GM18498 (cell line): ENCODE results near the gene GPR158.
"Not testable (repeated sequence)": the region's sequence is repeated elsewhere in the genome, so short reads cannot be mapped to it uniquely, and the experiment has no call there.

ENCODE experiments used
- ATAC-seq: cut with Tn5 transposase; IDR thresholded peaks from one replicate; pipeline ENCODE4 v1.9.1; 2021; ENCODE audit warnings: mild to moderate bottlenecking, moderate library complexity; ENCODE audit not compliant: unreplicated experiment

GPR158 gene

GRCh38 chr10:25300073-25300472, 125.3 kb downstream of the GPR158 start:
- ATAC-seq: no peak

- ATAC-seq: no peak
These were observed 129.8 kb downstream of the GPR158 start for GRCh38 chr10:25304606-25305005.

DNA sequence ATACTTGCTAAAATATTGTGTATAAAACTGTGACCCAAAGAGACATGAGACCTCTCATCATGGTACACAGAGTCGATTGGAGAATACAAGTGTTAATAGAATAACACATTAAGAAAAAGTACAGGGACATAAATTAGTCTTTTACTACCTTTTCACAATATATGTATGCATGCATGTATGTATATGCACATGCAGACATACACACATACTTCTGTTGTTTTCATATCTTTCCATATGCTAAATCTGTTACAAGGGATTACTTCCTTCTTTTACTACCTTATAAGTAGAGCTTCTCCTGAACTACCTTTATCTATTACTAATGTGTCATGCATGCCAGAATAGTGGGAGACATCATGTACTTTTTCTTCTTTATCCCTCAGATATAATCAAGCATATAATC, 131.6 kb downstream of the GPR158 start:
- no peak for ATAC-seq

- no peak for ATAC-seq
These were observed 133.5 kb downstream of the GPR158 start for GRCh38 chr10:25308278-25308677.

DNA sequence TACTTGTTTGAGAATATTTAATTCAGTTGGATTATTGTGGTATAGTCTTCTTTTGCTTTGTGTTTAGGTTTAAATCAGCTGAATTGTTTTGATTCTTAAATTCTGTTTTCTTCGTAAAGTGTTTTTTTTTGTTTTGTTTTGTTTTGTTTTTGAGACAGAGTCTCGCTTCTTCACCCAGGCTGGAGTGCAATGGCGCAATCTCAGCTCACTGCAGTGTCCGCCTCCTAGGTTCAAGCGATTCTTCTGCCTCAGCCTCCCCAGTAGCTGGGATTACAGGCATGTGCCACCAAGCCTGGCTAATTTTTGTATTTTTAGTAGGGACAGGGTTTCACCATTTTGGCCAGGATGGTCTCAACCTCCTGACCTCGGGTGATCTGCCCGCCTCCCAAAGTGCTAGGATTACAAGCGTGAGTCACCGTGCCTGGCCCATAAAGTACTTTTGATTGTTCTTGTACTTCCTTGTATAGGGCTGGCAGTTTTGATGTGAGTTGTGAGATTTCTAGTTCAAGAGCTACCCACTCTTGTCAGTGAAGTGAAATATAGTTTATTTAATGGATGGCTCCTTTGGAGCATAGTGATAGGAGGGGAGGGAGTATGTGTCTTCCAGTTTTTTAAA, 142.9 kb downstream of the GPR158 start:
- not testable (repeated sequence) for ATAC-seq

GRCh38 chr10:25327273-25327672, 152.5 kb downstream of the GPR158 start:
- ATAC-seq: no peak

DNA sequence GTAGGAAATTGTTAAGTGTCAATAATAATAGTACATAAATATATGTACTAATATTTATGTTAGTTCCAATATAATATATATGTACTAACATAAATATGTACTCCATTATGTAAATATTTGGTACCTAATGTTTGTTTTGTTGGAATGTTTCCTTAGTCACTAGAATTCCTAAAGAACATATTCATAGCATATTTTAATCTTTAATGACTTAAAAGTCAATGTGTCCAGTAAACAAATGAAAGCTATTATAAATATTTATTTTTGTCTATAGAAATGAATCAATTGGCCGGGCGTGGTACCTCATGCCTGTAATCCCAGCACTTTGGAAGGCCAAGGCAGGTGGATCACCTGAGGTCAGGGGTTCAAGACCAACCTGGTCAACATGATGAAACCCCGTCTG, 153.6 kb downstream of the GPR158 start:
- ATAC-seq: no peak

DNA sequence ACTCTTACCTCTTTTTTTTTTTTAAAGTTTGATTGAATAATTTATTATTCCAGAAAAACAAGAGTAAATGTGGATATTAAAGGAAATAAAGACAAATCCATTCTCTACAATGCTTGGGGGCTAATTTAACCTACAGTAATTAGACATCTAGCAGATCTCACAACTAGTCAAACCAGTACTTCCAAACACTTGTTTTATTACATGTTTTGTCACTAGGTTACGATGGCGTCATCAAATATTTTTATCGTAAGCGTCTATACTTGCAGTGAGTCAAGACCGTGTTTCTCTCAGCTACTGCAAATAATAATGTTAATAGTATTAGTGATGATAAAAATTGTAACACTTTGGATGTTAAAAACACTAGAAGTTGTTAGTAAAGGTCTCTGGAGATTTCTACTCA, 154.8 kb downstream of the GPR158 start:
- not testable (repeated sequence) for ATAC-seq

DNA sequence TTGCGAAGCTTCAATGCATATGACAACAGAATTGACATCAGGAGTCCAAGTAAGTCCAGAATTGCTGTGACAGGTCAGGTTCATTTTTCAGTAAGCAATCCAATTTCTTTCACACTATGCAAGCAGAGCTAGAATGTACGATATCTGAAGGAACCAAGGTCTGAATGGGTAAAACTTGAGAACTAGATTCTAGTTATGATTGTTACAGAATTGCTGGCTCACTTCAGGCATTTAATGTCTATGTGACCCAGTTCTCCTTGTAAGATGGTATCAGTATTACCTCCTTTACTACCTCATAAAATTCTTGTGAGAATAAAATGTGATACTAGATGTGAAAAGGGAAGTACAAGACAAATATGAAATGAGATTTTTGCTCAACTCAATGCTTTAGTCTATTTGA, 159.6 kb downstream of the GPR158 start:
- no peak for ATAC-seq

- no peak for ATAC-seq
These were observed 161.5 kb downstream of the GPR158 start for GRCh38 chr10:25336330-25336729.

GRCh38 chr10:25338271-25338670, 163.5 kb downstream of the GPR158 start:
- no peak for ATAC-seq

DNA sequence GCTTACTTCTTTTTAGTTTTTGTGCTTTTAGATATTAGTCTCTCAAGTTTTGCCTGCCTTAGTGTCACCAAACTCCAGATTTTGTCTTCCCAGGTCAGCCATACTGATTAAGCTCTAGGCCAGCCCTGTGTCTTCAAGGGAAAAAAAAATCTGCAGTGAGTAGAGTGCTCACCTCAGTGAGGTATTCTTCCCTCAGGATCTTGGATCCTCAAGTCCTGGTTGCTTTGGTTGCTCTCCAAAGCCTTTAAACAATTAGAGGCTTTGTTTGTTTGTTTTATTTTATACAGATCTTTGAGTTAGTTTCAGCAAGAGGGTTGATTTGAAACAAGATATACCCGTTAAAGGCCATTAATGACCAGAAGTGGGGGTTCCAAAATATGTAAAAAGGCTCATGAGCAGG, 165.2 kb downstream of the GPR158 start:
- no peak for ATAC-seq

GRCh38 chr10:25349520-25349919, 174.7 kb downstream of the GPR158 start:
- no peak for ATAC-seq

DNA sequence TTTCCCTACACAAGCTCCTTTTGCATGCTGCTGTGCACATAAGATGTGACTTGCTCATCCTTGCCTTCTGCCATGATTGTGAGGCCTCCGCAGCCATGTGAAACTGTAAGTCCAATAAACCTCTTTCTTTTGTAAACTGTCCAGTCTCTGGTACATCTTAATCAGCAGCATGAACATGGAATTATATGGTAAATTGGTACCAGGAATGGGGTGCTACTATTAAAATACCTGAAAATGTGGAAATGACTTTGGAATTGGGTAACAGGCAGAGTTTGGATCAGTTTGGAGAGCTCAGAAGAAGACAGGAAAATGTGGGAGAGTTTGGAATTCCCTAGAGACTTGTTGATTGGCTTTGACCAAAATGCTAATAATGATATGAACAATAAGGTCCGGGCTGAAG, 181.8 kb downstream of the GPR158 start:
- ATAC-seq: no peak

DNA sequence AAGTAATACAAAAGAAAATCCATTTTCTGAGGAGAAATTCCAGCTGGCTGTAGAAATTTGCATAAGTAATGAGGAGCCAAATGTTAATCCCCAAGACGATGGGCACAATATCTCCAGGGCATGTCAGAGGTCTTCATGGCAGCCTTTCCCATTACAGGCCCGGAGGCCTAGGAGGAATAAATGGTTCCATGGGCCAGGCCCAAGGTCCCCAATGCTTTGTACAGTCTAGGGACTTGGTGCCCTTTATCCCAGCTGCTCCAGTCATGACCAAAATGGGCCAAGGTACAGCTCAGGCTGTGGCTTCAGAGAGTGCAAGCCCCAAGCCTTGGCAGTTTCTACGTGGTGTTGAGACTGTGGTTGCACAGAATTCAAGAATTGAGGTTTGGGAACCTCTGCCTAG, 182.5 kb downstream of the GPR158 start:
- no peak for ATAC-seq

GRCh38 chr10:25382029-25382810, 207.4 kb downstream of the GPR158 start:
- ATAC-seq: no peak

GRCh38 chr10:25382901-25383300, 208.1 kb downstream of the GPR158 start:
- ATAC-seq: not testable (repeated sequence)

DNA sequence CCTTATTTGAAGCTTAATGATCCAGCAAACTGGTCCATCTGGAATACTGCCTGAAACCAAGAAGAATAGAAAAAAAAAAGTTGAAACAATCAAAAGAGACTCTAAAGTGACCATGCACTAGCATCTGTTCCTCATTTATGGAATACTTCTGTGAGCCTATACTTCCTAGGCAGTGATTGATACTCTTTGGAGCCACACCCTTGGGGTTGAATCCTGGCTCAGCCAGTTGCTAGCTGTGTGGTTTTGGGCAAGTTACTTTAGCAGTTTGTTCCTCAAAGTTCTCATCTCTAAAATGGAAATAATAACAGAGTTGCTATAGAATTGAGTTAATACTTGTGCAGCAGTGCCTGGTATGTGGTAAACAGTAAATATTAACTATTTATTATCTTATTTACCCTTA, 208.9 kb downstream of the GPR158 start:
- ATAC-seq: no peak

GRCh38 chr10:25384618-25385017, 209.8 kb downstream of the GPR158 start:
- no peak for ATAC-seq

DNA sequence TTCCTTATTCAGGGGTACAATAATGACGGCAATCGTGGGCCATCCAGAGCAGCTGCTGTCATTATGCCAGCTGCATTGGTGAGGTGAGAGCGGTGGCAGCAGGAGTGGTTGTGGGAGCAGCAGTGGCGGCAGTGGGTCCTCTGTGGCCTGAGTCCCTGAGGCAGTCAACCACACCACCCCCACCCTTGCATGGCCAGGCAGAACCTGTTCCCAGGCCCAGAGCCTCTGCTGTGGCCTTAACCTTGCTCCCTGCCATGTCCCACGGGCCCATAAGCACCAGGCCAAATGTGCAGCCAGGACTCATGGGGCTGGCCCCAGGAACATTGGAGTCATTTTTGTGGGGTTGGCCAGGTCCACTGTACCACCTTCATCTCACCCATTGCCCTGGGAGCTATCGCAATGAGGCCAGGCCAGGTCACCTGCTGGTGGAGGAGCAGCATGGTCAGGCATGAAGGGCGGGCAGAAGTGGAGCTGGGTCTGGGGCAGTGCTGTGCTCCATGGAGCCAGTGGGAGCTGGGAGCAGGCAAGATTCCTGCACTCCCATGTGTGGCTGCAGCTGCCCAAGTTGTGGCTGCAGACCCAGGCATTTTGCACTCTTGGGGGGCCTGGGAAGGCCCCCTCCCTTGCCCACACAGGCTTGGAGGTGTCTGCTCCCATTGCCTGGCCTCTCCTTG, 213.5 kb downstream of the GPR158 start:
- no peak for ATAC-seq

DNA sequence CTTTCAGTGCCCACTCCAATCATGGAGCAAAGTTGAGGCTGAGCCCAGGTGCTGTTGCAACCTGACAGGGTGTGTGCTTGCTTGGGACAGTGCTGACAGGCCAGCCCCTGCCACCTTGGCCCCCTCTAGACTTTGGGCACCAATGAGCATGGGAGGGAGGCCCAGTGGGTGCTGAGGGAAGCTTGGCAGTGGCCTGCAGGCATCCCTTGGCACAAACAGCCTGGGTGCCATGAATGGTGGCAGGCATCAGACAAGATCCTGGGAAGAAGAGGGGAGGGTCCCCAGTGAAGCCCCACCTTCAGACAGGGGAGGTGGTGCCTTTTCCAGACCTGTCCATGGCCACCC, 214.0 kb downstream of the GPR158 start:
- no peak for ATAC-seq

- ATAC-seq: no peak
These were observed 215.9 kb downstream of the GPR158 start for GRCh38 chr10:25390733-25391132.
